Tibial nerve (tissue), 4 donors: Measurements from ENCODE around the gene FBXW2. TPM values are rescaled to one million over a fixed set of nuclear protein-coding genes. Genes with fewer than 3 reads are reported as not detected.
"Not testable (repeated sequence)": the region's sequence is repeated elsewhere in the genome, so short reads cannot be mapped to it uniquely, and the experiment has no call there.

Source experiments
- DNase-seq, 2 donors: peaks; one replicate each; pipeline ENCODE4 v3.0.0-alpha.2; 2019; ENCODE audit warnings: low spot score in 2 of 2
- H3K27ac ChIP-seq, 4 donors: fragments of 200-600 bp; sonication (generic) in 3 of 4; one replicate each; pipeline ENCODE4 v1.5.1; 2017 to 2019; ENCODE audit warnings: mild to moderate bottlenecking in 1 of 4
- H3K27me3 ChIP-seq, 2 donors: fragments of 200-600 bp; sonication (generic) in 1 of 2; one replicate each; pipeline versions ENCODE4 v1.5.1 to v1.6.0; 2017 to 2019
- H3K36me3 ChIP-seq, 3 donors: fragments of 200-600 bp; sonication (generic); one replicate each; pipeline ENCODE4 v1.5.1; 2018 to 2019
- H3K4me1 ChIP-seq, 4 donors: fragments of 200-600 bp; sonication (generic) in 3 of 4; one replicate each; pipeline ENCODE4 v1.5.1; 2017 to 2019
- H3K4me3 ChIP-seq, 4 donors: fragments of 200-600 bp; sonication (generic) in 3 of 4; one replicate each; pipeline ENCODE4 v1.5.1; 2017 to 2019; ENCODE audit warnings: mild to moderate bottlenecking in 1 of 4, moderate library complexity in 1 of 4
- H3K9me3 ChIP-seq, 4 donors: fragments of 200-600 bp; sonication (generic) in 3 of 4; one replicate each; pipeline ENCODE4 v1.5.1; 2017 to 2019
- CTCF ChIP-seq, 5 experiments: fragments of 200-600 bp in 3 of 5; fragments of 450-650 bp in 2 of 5; sonication (generic) in 3 of 5; IDR thresholded peaks; one replicate each; pipeline ENCODE4 v1.5.1; 2016 to 2019; ENCODE audit warnings: antibody characterized with exemption in 5 of 5, mild to moderate bottlenecking in 3 of 5, moderate library complexity in 2 of 5
- EP300 ChIP-seq, 2 donors: sonication (generic); formaldehyde crosslinking; IDR thresholded peaks; one replicate each; pipeline ENCODE4 v1.6.1; 2017; ENCODE audit warnings: antibody characterized with exemption in 2 of 2, mild to moderate bottlenecking in 1 of 2
- POLR2A ChIP-seq, 2 donors: fragments of 450-650 bp; IDR thresholded peaks; one replicate each; pipeline ENCODE4 v1.6.1; 2017; ENCODE audit warnings: antibody characterized with exemption in 2 of 2, mild to moderate bottlenecking in 2 of 2, moderate library complexity in 2 of 2
- WGBS, 2 donors: methylation state at CpG; one replicate each; pipeline ENCODE4 v1.1.5; 2018; 5-methylcytosine and 5-hydroxymethylcytosine counted together
- total RNA-seq, 4 donors: library from RNA; depleted of rRNA; stranded (reverse); fragments of >200 nt; gene quantifications; one replicate each; pipeline ENCODE4 v1.1.0, GENCODE V29; 2016

FBXW2 gene
- total RNA-seq, 4 donors from 2014 or later = 33.9 to 56.6 (median 45.7) TPM

- H3K27me3 ChIP-seq = no peaks in the 10 kb centered on the region
- H3K27ac ChIP-seq = peak overlapping the region in 1 of 4 donors; percentile 45
- 21% methylated on average over 6 of the region's 6 CpGs for WGBS, 2 donors
- no peaks in the 10 kb centered on the region for H3K9me3 ChIP-seq
- peaks cover 0 to 13% (median 0%) of the 10 kb centered on the region in 3 donors for H3K36me3 ChIP-seq
- TF ChIP-seq POLR2A (IDR thresholded peaks at IDR 0.05) = no peak
- TF ChIP-seq EP300 (IDR thresholded peaks at IDR 0.05) = peak in 1 of 2 donors; percentile 20
- TF ChIP-seq CTCF (IDR thresholded peaks at IDR 0.05) = peak; percentile 84 to 90 (median 89)
- DNase-seq = peak; percentile 44 to 95
- peaks cover 0 to 7% (median 0%) of the 10 kb centered on the region in 4 donors for H3K4me1 ChIP-seq
- H3K4me3 ChIP-seq = no peak overlapping the region
These were observed 37.3 kb downstream of the FBXW2 start for GRCh38 chr9:120755810-120756434.

DNA sequence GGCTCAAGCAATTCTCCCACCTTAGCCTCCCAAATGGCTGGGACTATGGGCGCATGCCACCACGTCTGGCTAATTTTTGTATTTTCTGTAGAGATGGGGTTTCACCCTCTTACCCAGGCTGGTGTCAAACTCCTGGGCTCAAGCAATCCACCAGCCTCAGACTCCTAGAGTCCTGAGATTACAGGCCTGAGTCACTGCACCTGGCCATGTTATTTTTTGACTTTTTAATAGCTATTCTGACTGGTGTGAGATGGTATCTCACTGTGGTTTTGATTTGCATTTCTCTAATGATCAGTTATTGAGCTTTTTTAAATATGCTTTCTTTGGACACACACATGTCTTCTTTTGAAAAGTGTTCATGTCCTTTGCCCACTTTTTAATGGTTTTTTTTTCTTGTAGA lies 38.2 kb downstream of the FBXW2 start:
- 89 to 93% methylated on average over 2 of the region's 2 CpGs for WGBS, 2 donors

GRCh38 chr9:120750421-120750820 lies 42.8 kb downstream of the FBXW2 start:
- H3K4me1 ChIP-seq = peaks cover 0 to 1% (median 0%) of the 10 kb centered on the region in 4 donors
- no peak for DNase-seq
- WGBS, 2 donors = 91 to 94% methylated on average over 5 of the region's 5 CpGs
- H3K4me3 ChIP-seq = no peak overlapping the region
- peaks cover 0 to 5% (median 0%) of the 10 kb centered on the region in 3 donors for H3K36me3 ChIP-seq
- TF ChIP-seq CTCF (IDR thresholded peaks at IDR 0.05) (no peak), POLR2A (IDR thresholded peaks at IDR 0.05) (no peak), EP300 (IDR thresholded peaks at IDR 0.05) (no peak)
- H3K9me3 ChIP-seq = no peaks in the 10 kb centered on the region
- no peak overlapping the region for H3K27ac ChIP-seq
- no peaks in the 10 kb centered on the region for H3K27me3 ChIP-seq

More for the DNA sequence above, 38.2 kb downstream of the FBXW2 start:
- no peak overlapping the region for H3K4me3 ChIP-seq
- peaks cover 0 to 7% (median 0%) of the 10 kb centered on the region in 4 donors for H3K4me1 ChIP-seq
- no peak overlapping the region for H3K27ac ChIP-seq
- H3K27me3 ChIP-seq = no peaks in the 10 kb centered on the region
- no peak for DNase-seq
- TF ChIP-seq EP300 (IDR thresholded peaks at IDR 0.05) = no peak
- TF ChIP-seq CTCF (IDR thresholded peaks at IDR 0.05) = no peak
- no peak for TF ChIP-seq POLR2A (IDR thresholded peaks at IDR 0.05)
- H3K36me3 ChIP-seq = peaks cover 0 to 4% (median 0%) of the 10 kb centered on the region in 3 donors
- no peaks in the 10 kb centered on the region for H3K9me3 ChIP-seq

GRCh38 chr9:120746366-120746765 lies 46.9 kb downstream of the FBXW2 start:
- not testable (repeated sequence) for H3K27me3 ChIP-seq, H3K4me1 ChIP-seq, H3K4me3 ChIP-seq, H3K36me3 ChIP-seq, DNase-seq, H3K27ac ChIP-seq, H3K9me3 ChIP-seq
- 93% methylated on average over 20 to 22 of the region's 26 CpGs for WGBS, 2 donors

DNA sequence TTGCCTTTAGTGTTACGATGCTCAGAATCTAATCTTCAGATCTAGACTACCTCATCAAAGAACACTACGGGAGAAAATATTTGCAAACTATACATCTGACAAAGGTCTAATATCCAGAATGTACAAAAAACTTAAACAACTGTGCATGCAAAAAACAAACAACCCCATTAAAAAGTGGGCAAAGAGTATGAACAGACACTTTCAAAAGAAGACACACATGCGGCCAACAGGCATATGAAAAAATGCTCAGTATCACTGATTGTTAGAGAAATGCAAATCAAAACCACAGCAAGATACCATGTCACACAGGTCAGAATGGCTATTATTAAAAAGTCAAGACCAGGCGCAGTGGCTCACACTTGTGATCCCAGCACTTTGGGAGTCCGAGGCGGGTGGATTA lies 47.9 kb downstream of the FBXW2 start:
- no peaks in the 10 kb centered on the region for H3K4me1 ChIP-seq
- peaks cover 0 to 5% (median 0%) of the 10 kb centered on the region in 3 donors for H3K36me3 ChIP-seq
- no peaks in the 10 kb centered on the region for H3K27me3 ChIP-seq
- H3K4me3 ChIP-seq = no peak overlapping the region
- no peak for DNase-seq
- H3K27ac ChIP-seq = no peak overlapping the region
- no peaks in the 10 kb centered on the region for H3K9me3 ChIP-seq
- TF ChIP-seq CTCF (IDR thresholded peaks at IDR 0.05) (no peak), POLR2A (IDR thresholded peaks at IDR 0.05) (no peak), EP300 (IDR thresholded peaks at IDR 0.05) (no peak)
- 90 to 93% methylated on average over 6 of the region's 6 CpGs for WGBS, 2 donors
